GM12878 (cell line): ENCODE data around the gene CLASRP. TPM values are rescaled to one million over a fixed set of nuclear protein-coding genes. Genes with fewer than 3 reads are reported as not detected.

ENCODE experiments used
- ATAC-seq: fragments of 200-7000 bp; cut with Tn5 transposase; 3 replicates; pipeline ENCODE4 v1.9.1; 2020; ENCODE audit warnings: mild to moderate bottlenecking, moderate library complexity
- BruUV-seq: library from RNA; stranded (reverse); fragments of 400-500 nt; replicated peaks from 2 replicates; lab custom pipeline; 2021; lab: Mats Ljungman, UMichigan
- CTCF ChIA-PET: fragments of 300-600 bp; sonication (Branson Sonifier 250); formaldehyde crosslinking; extraction: SDS; loops from one replicate; lab custom pipeline; 2021; ENCODE audit warnings: inconsistent platforms; lab: Yijun Ruan, JAX
- POLR2A ChIA-PET: fragments of 350-600 bp; formaldehyde crosslinking; extraction: SDS; loops from one replicate; lab custom pipeline; 2021; ENCODE audit warnings: inconsistent platforms; lab: Charles Lee
- RAD21 ChIA-PET: fragments of 300-600 bp; sonication (Branson Sonifier 250); formaldehyde crosslinking; loops from one replicate; lab custom pipeline; 2023; ENCODE audit warnings: antibody characterized with exemption; ENCODE audit not compliant: unreplicated experiment; lab: Charles Lee
- SMC1A ChIA-PET: fragments of 300-600 bp; sonication (Branson Sonifier 250); formaldehyde crosslinking; loops from one replicate; lab custom pipeline; 2023; ENCODE audit not compliant: unreplicated experiment, uncharacterized antibody; lab: Charles Lee
- DNase-seq: peaks from one replicate; pipeline ENCODE4 v3.0.0-alpha.2; 2011; ENCODE audit warnings: low read depth, low spot score
- FAIRE-seq: peaks from 3 replicates; lab custom pipeline; 2011; peaks lifted over from hg19 to GRCh38; lab: Jason Lieb, UNC
- H2AFZ ChIP-seq: 2 replicates; pipeline ENCODE4 v1.6.0; 2011; ENCODE audit warnings: low read depth, low read length, control low read depth; ENCODE audit not compliant: control insufficient read depth
- H3K27ac ChIP-seq: 2 replicates; pipeline ENCODE4 v1.5.1; 2011; ENCODE audit warnings: control low read depth; ENCODE audit not compliant: control insufficient read depth, insufficient read depth
- H3K27me3 ChIP-seq, 2 experiments: replicated peaks in 1 of 2; 2 replicates each; pipeline versions ENCODE4 v1.6.0 to v1.6.1; 2011; ENCODE audit warnings: low read length in 1 of 2; ENCODE audit not compliant: control insufficient read depth in 2 of 2, insufficient read depth in 2 of 2
- H3K36me3 ChIP-seq, 2 experiments: 2 replicates each; pipeline ENCODE4 v1.5.1; 2011; ENCODE audit warnings: low read length in 1 of 2; ENCODE audit not compliant: control insufficient read depth in 2 of 2, insufficient read depth in 2 of 2
- H3K4me1 ChIP-seq: 2 replicates; pipeline ENCODE4 v1.6.1; 2011; ENCODE audit warnings: mild to moderate bottlenecking, low read length, moderate library complexity, mixed read lengths; ENCODE audit not compliant: control insufficient read depth, insufficient read depth
- H3K4me2 ChIP-seq: 2 replicates; pipeline ENCODE4 v1.6.0; 2011; ENCODE audit warnings: control low read depth; ENCODE audit not compliant: control insufficient read depth, insufficient read depth
- H3K4me3 ChIP-seq: fragments of 200-600 bp; sonication (generic); 2 replicates; pipeline ENCODE4 v1.5.1; 2016
- H3K79me2 ChIP-seq: 2 replicates; pipeline ENCODE4 v1.6.0; 2011; ENCODE audit warnings: low read length; ENCODE audit not compliant: control insufficient read depth, insufficient read depth
- H3K9ac ChIP-seq: 2 replicates; pipeline ENCODE4 v1.8.0; 2011; ENCODE audit warnings: low read length, control low read depth, mixed read lengths; ENCODE audit not compliant: control insufficient read depth, insufficient read depth
- H3K9me3 ChIP-seq: replicated peaks from 3 replicates; pipeline ENCODE4 v1.5.1; 2011; ENCODE audit warnings: mild to moderate bottlenecking, low read length; ENCODE audit not compliant: control insufficient read depth, insufficient read depth
- H4K20me1 ChIP-seq: 2 replicates; pipeline ENCODE4 v1.6.0; 2011; ENCODE audit not compliant: control insufficient read depth, insufficient read depth
- ATF3 ChIP-seq: IDR thresholded peaks from 2 replicates; pipeline ENCODE4 v1.6.1; 2011; ENCODE audit warnings: low read depth, mild to moderate bottlenecking, low read length, moderate library complexity, borderline replicate concordance; ENCODE audit errors: extremely low read depth
- BMI1 ChIP-seq: fragments of 450-650 bp; IDR thresholded peaks from 2 replicates; pipeline ENCODE4 v1.6.1; 2016; ENCODE audit warnings: mild to moderate bottlenecking, moderate library complexity, borderline replicate concordance
- CBX3 ChIP-seq: fragments of 200-600 bp; sonication (generic); IDR thresholded peaks from 2 replicates; pipeline ENCODE4 v1.6.1; 2016; ENCODE audit warnings: low read depth, borderline replicate concordance
- CHD1 ChIP-seq: IDR thresholded peaks from 2 replicates; pipeline ENCODE4 v1.6.1; 2012; ENCODE audit warnings: low read depth, low read length, improper control_type of control experiment
- ESRRA ChIP-seq: IDR thresholded peaks from 2 replicates; pipeline ENCODE4 v1.6.1; 2012; ENCODE audit warnings: mild to moderate bottlenecking, low read length, improper control_type of control experiment
- HDAC2 ChIP-seq: fragments of 200-600 bp; sonication (generic); IDR thresholded peaks from 2 replicates; pipeline ENCODE4 v1.6.1; 2017
- LARP7 ChIP-seq: fragments of 450-650 bp; IDR thresholded peaks from 2 replicates; pipeline ENCODE4 v1.6.1; 2017; ENCODE audit warnings: mild to moderate bottlenecking
- NBN ChIP-seq: fragments of 450-650 bp; IDR thresholded peaks from 2 replicates; pipeline ENCODE4 v1.6.1; 2016
- NRF1 ChIP-seq: conservative IDR thresholded peaks from 2 replicates; pipeline ENCODE4 v1.6.1; 2011; ENCODE audit warnings: mild to moderate bottlenecking, low read depth, low read length, improper control_type of control experiment
- PKNOX1 ChIP-seq: fragments of 450-650 bp; IDR thresholded peaks from 2 replicates; pipeline ENCODE4 v1.6.1; 2016; ENCODE audit warnings: mild to moderate bottlenecking
- POLR2A ChIP-seq: IDR thresholded peaks from 2 replicates; pipeline ENCODE4 v1.6.1; 2011; ENCODE audit warnings: low read depth, mild to moderate bottlenecking, low read length
- PRDM15 ChIP-seq: fragments of 450-650 bp; formaldehyde crosslinking; IDR thresholded peaks from 2 replicates; pipeline ENCODE4 v1.4.0; 2020; ENCODE audit warnings: mild to moderate bottlenecking, moderate library complexity
- RBBP5 ChIP-seq: fragments of 200-600 bp; sonication (generic); conservative IDR thresholded peaks from 2 replicates; pipeline ENCODE4 v1.6.1; 2016
- SIN3A ChIP-seq: IDR thresholded peaks from 2 replicates; pipeline ENCODE4 v1.6.1; 2012; ENCODE audit warnings: low read depth, low read length, improper control_type of control experiment
- SMAD1 ChIP-seq: fragments of 450-650 bp; IDR thresholded peaks from 2 replicates; pipeline ENCODE4 v1.6.1; 2018; ENCODE audit warnings: mild to moderate bottlenecking, low read depth; ENCODE audit not compliant: partially characterized antibody
- SMC3 ChIP-seq: IDR thresholded peaks from 2 replicates; pipeline ENCODE4 v1.6.1; 2011; ENCODE audit warnings: low read length, improper control_type of control experiment, borderline replicate concordance
- SREBF2 ChIP-seq: IDR thresholded peaks from 2 replicates; pipeline ENCODE4 v1.6.1; 2012; ENCODE audit warnings: mild to moderate bottlenecking, low read length
- ZNF217 ChIP-seq: fragments of 450-650 bp; IDR thresholded peaks from 2 replicates; pipeline ENCODE4 v1.6.1; 2017; ENCODE audit warnings: antibody characterized with exemption, mild to moderate bottlenecking
- ZNF274 ChIP-seq: IDR thresholded peaks from one replicate; pipeline ENCODE4 v1.8.0; 2011; ENCODE audit not compliant: insufficient read length, insufficient read depth
- ZSCAN29 ChIP-seq: fragments of 450-650 bp; IDR thresholded peaks from 2 replicates; pipeline ENCODE4 v1.6.1; 2017; ENCODE audit warnings: mild to moderate bottlenecking, moderate library complexity
- WGBS: methylation state at CpG from one replicate; pipeline ENCODE4 v1.1.6; 2016; ENCODE audit warnings: low lambda C conversion rate; ENCODE audit not compliant: insufficient replicate concordance, insufficient coverage; ENCODE audit errors: missing lambda C conversion rate; 5-methylcytosine and 5-hydroxymethylcytosine counted together
- in situ Hi-C: fragments of 300-500 bp; cut with MboI; formaldehyde crosslinking; loops from 9 replicates; pipeline ENCODE4 v1.14.3; 2018; ENCODE audit warnings: mixed read lengths
- intact Hi-C: fragments of 100-400 bp; cut with micrococcal nuclease; formaldehyde crosslinking; loops from one replicate; pipeline ENCODE4 v1.14.2; 2022; ENCODE audit not compliant: unreplicated experiment
- polyA plus RNA-seq, 11 experiments: library from polyadenylated mRNA; depleted of rRNA in 4 of 11; unstranded in 6 of 11; stranded (reverse) in 5 of 11; fragments of >200 nt; fragmentation: Nextera tagmentation in 4 of 11; fragmentation: Illumina TruSeq in 1 of 11; extraction: Ambion mirVana in 4 of 11; extraction: Trizol in 1 of 11; gene quantifications; 1 replicate in 1 of 11; 2 replicates in 10 of 11; pipeline versions ENCODE4 v1.2.1 to v1.2.3, GENCODE V29; 2011 to 2016; ENCODE audit warnings: inconsistent platforms in 2 of 11, missing spikeins in 2 of 11, low read depth in 1 of 11
- total RNA-seq, 4 experiments: library from RNA; depleted of rRNA in 3 of 4; stranded (reverse); fragments of >200 nt in 3 of 4; fragmentation: Illumina TruSeq in 1 of 4; extraction: Trizol in 1 of 4; gene quantifications; 2 replicates each; pipeline versions ENCODE4 v1.2.1 to v1.2.3, GENCODE V29; 2013 to 2021
- TF ChIP-seq, protein P1 (sequence below): IDR thresholded peaks from 2 replicates; pipeline ENCODE4 v1.6.1; 2011; ENCODE audit warnings: borderline replicate concordance, low read depth, mild to moderate bottlenecking, moderate library complexity, low read length; ENCODE audit not compliant: insufficient read depth, poor library complexity, severe bottlenecking

Gene CLASRP
- total and polyA plus RNA-seq, 10 of the 15 experiments (the other 5 are each of a cell fraction or from before 2014, with no cell fraction given), result 0.68 to 75.8 (median 30.2) TPM

- ATAC-seq (peak; percentile 22), DNase-seq (no peak), FAIRE-seq (no peak)
- CTCF ChIA-PET, result interaction anchor here (1.8 to 3.5 kb wide), 6 partner anchors 11 to 134 kb away, joined by 6 to 70 read pairs (median 13); partner anchors contain the start of genes CLASRP and RELB
- H3K79me2 ChIP-seq, result no peaks in the 10 kb centered on the region
- no TSS peak for BruUV-seq
- H3K9ac ChIP-seq, result no peak overlapping the region
- H3K4me3 ChIP-seq, result no peak overlapping the region
- H3K4me1 ChIP-seq, result peaks cover 12% of the 10 kb centered on the region
- no peaks in the 10 kb centered on the region for H3K27me3 ChIP-seq
- RAD21 ChIA-PET, result interaction anchor here (0.7 to 3.5 kb wide), 5 partner anchors 49 to 427 kb away, joined by 3 to 29 read pairs (median 11); partner anchors contain the start of gene CLASRP
- in situ Hi-C loops (no loop called here), intact Hi-C loops (no loop called here)
- H4K20me1 ChIP-seq, result no peaks in the 10 kb centered on the region
- H2AFZ ChIP-seq, result no peak overlapping the region
- SMC1A ChIA-PET, result interaction anchor here (0.9 to 2.1 kb wide), 4 partner anchors 24 to 188 kb away, joined by 3 to 10 read pairs (median 4); partner anchors contain the start of genes BLOC1S3 and TRAPPC6A
- peaks cover 0 to 36% of the 10 kb centered on the region in 2 experiments; a peak in 3 of 4 replicates for H3K36me3 ChIP-seq
- WGBS, result 49% methylated on average over 14 of the region's 14 CpGs
- POLR2A ChIA-PET, result interaction anchor here (0.5 to 4.1 kb wide), 5 partner anchors 11 to 147 kb away, joined by 3 to 24 read pairs (median 4); partner anchors contain the start of gene RELB
- H3K4me2 ChIP-seq, result no peak overlapping the region
- H3K27ac ChIP-seq, result peak overlapping the region; percentile 1; the same call in 1 of the 2 replicates
- no peaks in the 10 kb centered on the region for H3K9me3 ChIP-seq
- TF ChIP-seq SIN3A, result no peak
- TF ChIP-seq SMC3, result no peak
- TF ChIP-seq SMAD1, result no peak
- TF ChIP-seq, protein P1, sequence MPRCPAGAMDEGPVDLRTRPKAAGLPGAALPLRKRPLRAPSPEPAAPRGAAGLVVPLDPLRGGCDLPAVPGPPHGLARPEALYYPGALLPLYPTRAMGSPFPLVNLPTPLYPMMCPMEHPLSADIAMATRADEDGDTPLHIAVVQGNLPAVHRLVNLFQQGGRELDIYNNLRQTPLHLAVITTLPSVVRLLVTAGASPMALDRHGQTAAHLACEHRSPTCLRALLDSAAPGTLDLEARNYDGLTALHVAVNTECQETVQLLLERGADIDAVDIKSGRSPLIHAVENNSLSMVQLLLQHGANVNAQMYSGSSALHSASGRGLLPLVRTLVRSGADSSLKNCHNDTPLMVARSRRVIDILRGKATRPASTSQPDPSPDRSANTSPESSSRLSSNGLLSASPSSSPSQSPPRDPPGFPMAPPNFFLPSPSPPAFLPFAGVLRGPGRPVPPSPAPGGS, result no peak
- no peak for TF ChIP-seq POLR2A
- TF ChIP-seq ESRRA, result no peak
- TF ChIP-seq CBX3, result no peak
- TF ChIP-seq ATF3, result no peak
- TF ChIP-seq RBBP5, result no peak
- TF ChIP-seq BMI1, result no peak
- TF ChIP-seq PKNOX1, result no peak
- no peak for TF ChIP-seq ZSCAN29
- no peak for TF ChIP-seq NBN
- no peak for TF ChIP-seq NRF1
- no peak for TF ChIP-seq LARP7
- TF ChIP-seq ZNF217, result no peak
- no peak for TF ChIP-seq HDAC2
- TF ChIP-seq ZNF274, result no peak
- no peak for TF ChIP-seq PRDM15 (CRISPR knock-in tag)
- TF ChIP-seq SREBF2, result no peak
- TF ChIP-seq CHD1, result no peak
Observed at GRCh38 chr19:44990459-44990858, 48.4 kb upstream of the CLASRP start.
